PC-3 (cell line): Measurements from ENCODE around the gene RBM11.

Experiments
- CTCF ChIP-seq: fragments of 300-600 bp; sonication (generic); conservative IDR thresholded peaks from 2 replicates; pipeline ENCODE4 v1.5.1; 2017; ENCODE audit warnings: antibody characterized with exemption, low read depth, mild to moderate bottlenecking, low read length
- EZH2phosphoT487 ChIP-seq: fragments of 300-600 bp; sonication (generic); IDR thresholded peaks from 2 replicates; pipeline ENCODE4 v1.6.1; 2018; ENCODE audit warnings: mild to moderate bottlenecking, antibody characterized with exemption, low read length, borderline replicate concordance

- TF ChIP-seq CTCF = no peak
- no peak for TF ChIP-seq EZH2phosphoT487
Measured at GRCh38 chr21:14263879-14264278, 47.9 kb downstream of the RBM11 start.
